Measurements from ENCODE around the gene CTDSP2. TPM values are rescaled to one million over a fixed set of nuclear protein-coding genes. Genes with fewer than 3 reads are reported as not detected.
A peak's percentile ranks its signal among the peaks of the same experiment; 100 is the strongest.

The CTDSP2 gene
- total RNA-seq, 4 donors from 2014 or later = 47.1 to 120 (median 71.7) TPM

GRCh38 chr12:57772429-57773322 is 73.9 kb downstream of the CTDSP2 start, which contains the start of gene EEF1AKMT3:
EEF1AKMT3 (plus strand) TSS chr12:57772614; CDS start chr12:57772725, 111 bp downstream.
- peak in 2 of 6 experiments; percentile 2 to 17 for TF ChIP-seq CTCF (IDR thresholded peaks at IDR 0.05)
- TF ChIP-seq POLR2A (IDR thresholded peaks at IDR 0.05) = no peak
- peak within 1 kb of the TSS; percentile 95 to 98 (median 96) for H3K27ac ChIP-seq
- H3K9me3 ChIP-seq = no peaks in the 10 kb centered on the region
- 4 to 5% methylated on average over 17 to 30 of the region's 67 CpGs for WGBS, 2 donors
- peaks cover 11 to 26% (median 16%) of the 10 kb centered on the region in 3 donors for H3K4me1 ChIP-seq
- peaks cover 0 to 57% (median 5%) of the 10 kb centered on the region in 3 donors for H3K36me3 ChIP-seq
- no peak for DNase-seq
- intact Hi-C loops (cut with DNase I) = no loop called here
- H3K4me3 ChIP-seq = peak within 1 kb of the TSS; percentile 87 to 95 (median 88)
- H3K27me3 ChIP-seq = no peaks in the 10 kb centered on the region

- DNase-seq = peak; percentile 67
- H3K27ac ChIP-seq = peak within 1 kb of the TSS; percentile 95 to 98 (median 96)
- peaks cover 0 to 58% (median 5%) of the 10 kb centered on the region in 3 donors for H3K36me3 ChIP-seq
- peaks cover 12 to 31% (median 17%) of the 10 kb centered on the region in 3 donors for H3K4me1 ChIP-seq
- H3K4me3 ChIP-seq = peak within 1 kb of the TSS; percentile 87 to 95 (median 88)
- WGBS, 2 donors = 1 to 5% methylated on average over 4 to 15 of the region's 28 CpGs
- peaks cover 0 to 5% (median 0%) of the 10 kb centered on the region in 4 donors for H3K27me3 ChIP-seq
- no peaks in the 10 kb centered on the region for H3K9me3 ChIP-seq
- intact Hi-C loops (cut with DNase I) = no loop called here
- TF ChIP-seq POLR2A (IDR thresholded peaks at IDR 0.05) (peak in 3 of 4 donors; percentile 41 to 64 (median 55)), CTCF (IDR thresholded peaks at IDR 0.05) (peak in 1 of 6 experiments; percentile 50)
Measured at GRCh38 chr12:57771873-57772428, 74.6 kb downstream of the CTDSP2 start, which contains the start of gene METTL1. METTL1 (minus strand) TSS chr12:57772105; CDS start chr12:57772083, 22 bp downstream.

GRCh38 chr12:57771236-57771872 is 75.2 kb downstream of the CTDSP2 start:
- Histone ChIP-seq H3K27ac (peak overlapping the region; percentile 95 to 98 (median 96)), H3K4me3 (peak overlapping the region; percentile 87 to 95 (median 88)), H3K36me3 (peaks cover 0 to 56% (median 5%) of the 10 kb centered on the region in 3 donors), H3K27me3 (peaks cover 0 to 11% (median 0%) of the 10 kb centered on the region in 4 donors), H3K9me3 (no peaks in the 10 kb centered on the region), H3K4me1 (peaks cover 18 to 37% (median 23%) of the 10 kb centered on the region in 3 donors)
- intact Hi-C loops (cut with DNase I) = no loop called here
- DNase-seq = peak; percentile 53
- TF ChIP-seq POLR2A (IDR thresholded peaks at IDR 0.05) (no peak), CTCF (IDR thresholded peaks at IDR 0.05) (no peak)
- 2% methylated on average over 15 to 16 of the region's 16 CpGs for WGBS, 2 donors

GRCh38 chr12:57770734-57771133 is 75.8 kb downstream of the CTDSP2 start:
- peaks cover 24 to 43% (median 28%) of the 10 kb centered on the region in 3 donors for H3K4me1 ChIP-seq
- intact Hi-C loops (cut with DNase I) = no loop called here
- peaks cover 0 to 50% (median 5%) of the 10 kb centered on the region in 3 donors for H3K36me3 ChIP-seq
- no peaks in the 10 kb centered on the region for H3K9me3 ChIP-seq
- WGBS, 2 donors = 74 to 92% methylated on average over 4 of the region's 4 CpGs
- TF ChIP-seq POLR2A (IDR thresholded peaks at IDR 0.05) = no peak
- no peak for TF ChIP-seq CTCF (IDR thresholded peaks at IDR 0.05)
- H3K27me3 ChIP-seq = peaks cover 0 to 17% (median 2%) of the 10 kb centered on the region in 4 donors
- peak overlapping the region in 3 of 4 donors; percentile 95 to 98 (median 95) for H3K27ac ChIP-seq
- H3K4me3 ChIP-seq = peak overlapping the region in 1 of 4 donors; percentile 95
- DNase-seq = no peak

Small RNA genes within 50 kb of the gene (small RNA-seq; reads per million reads assigned to genes)
- gene MIR26A2 = 0.41 to 2.8 (median 1.7) reads per million in 4 donors
- gene RNU6-1083P = 0 reads per million in 4 donors

Other genes starting within 250 kb of the CTDSP2 start
- 10 to 100 TPM in 1 of 4 donors, 1 to 10 TPM in 3; 1.6 to 16.6 (median 5.6) TPM for gene DTX3, start 241.9 kb downstream of the CTDSP2 start, total RNA-seq
- 10 to 100 TPM in 1 of 4 donors, 1 to 10 TPM in 2, under 1 TPM in 1; 0.76 to 27.7 (median 6.2) TPM for gene ARHGEF25, start 235.3 kb downstream of the CTDSP2 start, total RNA-seq
- under 1 TPM; 0.18 to 0.56 (median 0.23) TPM for gene B4GALNT1, start 213.5 kb downstream of the CTDSP2 start, total RNA-seq
- 100 to 1,000 TPM; 151 to 231 (median 168) TPM for gene OS9, start 152.6 kb downstream of the CTDSP2 start, total RNA-seq
- gene AGAP2, start 108.0 kb downstream of the CTDSP2 start, total RNA-seq = 1 to 10 TPM in 3 of 4 donors, under 1 TPM in 1; 0.88 to 2.3 (median 1.3) TPM
- 10 to 100 TPM; 37.2 to 62.5 (median 40.2) TPM for gene TSPAN31, start 101.7 kb downstream of the CTDSP2 start, total RNA-seq
- gene CDK4, start 94.4 kb downstream of the CTDSP2 start, total RNA-seq = 10 to 100 TPM; 42.8 to 96.9 (median 60.4) TPM
- gene MARCHF9, start 91.6 kb downstream of the CTDSP2 start, total RNA-seq = 1 to 10 TPM; 3.6 to 8.4 (median 5.3) TPM
- 1 to 10 TPM in 2 of 4 donors, under 1 TPM in 2; 0.18 to 1.7 (median 1.1) TPM for gene CYP27B1, start 79.7 kb downstream of the CTDSP2 start, total RNA-seq
- 10 to 100 TPM in 3 of 4 donors, 1 to 10 TPM in 1; 6.7 to 16.8 (median 11.8) TPM for gene METTL1, start 74.6 kb downstream of the CTDSP2 start, total RNA-seq
- gene EEF1AKMT3, start 74.1 kb downstream of the CTDSP2 start, total RNA-seq = 1 to 10 TPM; 2.6 to 7.6 (median 3.7) TPM
- 10 to 100 TPM; 18.5 to 37.2 (median 24.7) TPM for gene TSFM, start 63.9 kb downstream of the CTDSP2 start, total RNA-seq
- 1 to 10 TPM; 1.9 to 3.4 (median 2.5) TPM for gene AVIL, start 28.0 kb downstream of the CTDSP2 start, total RNA-seq
- gene ATP23, start 94.8 kb upstream of the CTDSP2 start, total RNA-seq = 10 to 100 TPM in 2 of 4 donors, 1 to 10 TPM in 2; 2.0 to 17.9 (median 8.6) TPM